ENCODE results near the gene CDC14C.

Gene CDC14C

DNA sequence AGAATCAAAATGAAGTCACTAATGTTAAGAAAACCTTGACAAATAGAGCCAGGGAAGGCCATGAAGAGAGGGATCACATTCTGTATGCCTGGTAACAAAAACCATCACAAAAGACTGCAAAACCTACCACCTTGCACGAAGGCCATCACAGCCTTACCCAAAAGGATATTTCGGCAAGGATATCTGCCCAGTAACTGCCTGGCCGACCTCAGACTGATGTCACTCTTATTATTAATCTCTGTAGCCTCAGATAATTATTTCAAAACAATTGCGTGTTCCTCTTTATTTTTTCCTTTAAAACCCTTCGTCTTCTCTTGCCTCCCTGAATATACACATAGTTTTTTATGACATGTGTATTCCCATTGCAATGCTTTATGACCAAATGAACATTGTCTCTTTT is 52.5 kb downstream of the CDC14C start:
- DNase-seq: no peak
